ENCODE measurements around the gene ZNF423.
"Not testable (repeated sequence)": the region's sequence is repeated elsewhere in the genome, so short reads cannot be mapped to it uniquely, and the experiment has no call there.

Gene ZNF423

DNA sequence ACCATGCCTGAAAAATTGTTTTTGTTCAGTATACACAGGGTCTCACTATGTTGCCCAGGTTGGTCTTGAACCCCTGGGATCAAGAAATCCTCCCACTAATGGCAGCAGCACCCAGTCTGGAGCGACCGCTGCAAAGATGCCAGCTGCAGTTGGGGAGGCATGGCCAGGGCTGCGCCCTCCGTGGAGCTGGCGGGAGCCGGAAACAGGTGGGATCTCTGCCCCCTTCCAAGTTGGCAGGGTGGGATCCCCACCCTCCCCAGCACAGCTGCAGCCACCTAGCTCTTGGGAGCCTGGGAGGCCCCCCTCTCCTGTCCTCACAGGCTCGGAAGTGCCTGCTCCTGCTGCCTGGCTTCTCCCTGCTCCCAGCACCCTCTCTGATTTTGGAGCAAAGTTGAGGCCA lies 176.8 kb downstream of the ZNF423 start:
- DNase-seq (ENCODE audit: low spot score) = no peak
- TF ChIP-seq, protein P1, sequence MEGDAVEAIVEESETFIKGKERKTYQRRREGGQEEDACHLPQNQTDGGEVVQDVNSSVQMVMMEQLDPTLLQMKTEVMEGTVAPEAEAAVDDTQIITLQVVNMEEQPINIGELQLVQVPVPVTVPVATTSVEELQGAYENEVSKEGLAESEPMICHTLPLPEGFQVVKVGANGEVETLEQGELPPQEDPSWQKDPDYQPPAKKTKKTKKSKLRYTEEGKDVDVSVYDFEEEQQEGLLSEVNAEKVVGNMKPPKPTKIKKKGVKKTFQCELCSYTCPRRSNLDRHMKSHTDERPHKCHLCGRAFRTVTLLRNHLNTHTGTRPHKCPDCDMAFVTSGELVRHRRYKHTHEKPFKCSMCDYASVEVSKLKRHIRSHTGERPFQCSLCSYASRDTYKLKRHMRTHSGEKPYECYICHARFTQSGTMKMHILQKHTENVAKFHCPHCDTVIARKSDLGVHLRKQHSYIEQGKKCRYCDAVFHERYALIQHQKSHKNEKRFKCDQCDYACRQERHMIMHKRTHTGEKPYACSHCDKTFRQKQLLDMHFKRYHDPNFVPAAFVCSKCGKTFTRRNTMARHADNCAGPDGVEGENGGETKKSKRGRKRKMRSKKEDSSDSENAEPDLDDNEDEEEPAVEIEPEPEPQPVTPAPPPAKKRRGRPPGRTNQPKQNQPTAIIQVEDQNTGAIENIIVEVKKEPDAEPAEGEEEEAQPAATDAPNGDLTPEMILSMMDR (IDR thresholded peaks at IDR 0.05; ENCODE audit: borderline replicate concordance, control extremely low read depth, extremely low read depth, insufficient read depth, missing control alignments) = no peak
- in situ Hi-C loops (cut with MboI; ENCODE audit: low sequenced_read_pairs, unreplicated experiment) = no loop called here

DNA sequence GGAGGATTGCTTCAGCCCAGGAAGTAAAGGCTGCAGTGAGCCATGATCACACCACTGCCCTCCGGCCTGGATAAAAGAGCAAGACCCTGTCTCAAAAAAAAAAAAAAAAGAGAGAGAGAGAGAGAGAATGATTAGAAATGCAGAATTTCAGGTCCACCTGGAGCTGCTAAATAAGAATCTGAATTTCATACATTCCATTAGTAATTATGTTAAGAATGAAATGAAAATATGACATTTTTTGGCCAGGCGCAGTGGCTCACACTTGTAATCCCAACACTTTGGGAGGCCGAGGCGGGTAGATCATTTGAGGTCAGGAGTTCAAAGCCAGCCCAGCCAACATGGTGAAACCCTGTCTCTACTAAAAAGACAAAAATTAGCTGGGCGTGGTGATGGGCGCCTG lies 178.3 kb downstream of the ZNF423 start:
- in situ Hi-C loops (cut with MboI; ENCODE audit: low sequenced_read_pairs, unreplicated experiment) = not testable (repeated sequence)

DNA sequence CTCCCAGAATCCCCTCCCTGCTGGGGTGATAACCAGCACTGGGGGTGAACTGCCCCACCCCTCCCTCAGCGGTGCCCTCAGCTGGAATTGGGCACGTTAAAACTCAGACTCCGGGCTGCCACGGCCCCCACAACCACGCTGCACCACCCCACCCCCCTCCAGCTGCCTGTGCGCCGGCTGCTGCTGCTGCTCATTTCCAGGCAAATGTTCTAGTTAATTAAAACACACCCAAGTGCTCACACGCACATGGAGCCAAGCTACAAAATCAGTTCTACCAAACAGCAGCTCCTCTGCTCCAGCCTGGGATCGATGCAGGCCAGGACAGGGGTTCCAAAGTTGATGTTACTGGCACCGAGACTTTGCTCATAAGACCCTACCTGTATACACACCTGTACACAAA lies 180.5 kb downstream of the ZNF423 start:
- in situ Hi-C loops (cut with MboI; ENCODE audit: low sequenced_read_pairs, unreplicated experiment) = no loop called here
- TF ChIP-seq, protein P1 (IDR thresholded peaks at IDR 0.05; ENCODE audit: borderline replicate concordance, control extremely low read depth, extremely low read depth, insufficient read depth, missing control alignments) = no peak
- no peak for DNase-seq (ENCODE audit: low spot score)

More for the DNA sequence above, 178.3 kb downstream of the ZNF423 start:
- DNase-seq (ENCODE audit: low spot score) = not testable (repeated sequence)

DNA sequence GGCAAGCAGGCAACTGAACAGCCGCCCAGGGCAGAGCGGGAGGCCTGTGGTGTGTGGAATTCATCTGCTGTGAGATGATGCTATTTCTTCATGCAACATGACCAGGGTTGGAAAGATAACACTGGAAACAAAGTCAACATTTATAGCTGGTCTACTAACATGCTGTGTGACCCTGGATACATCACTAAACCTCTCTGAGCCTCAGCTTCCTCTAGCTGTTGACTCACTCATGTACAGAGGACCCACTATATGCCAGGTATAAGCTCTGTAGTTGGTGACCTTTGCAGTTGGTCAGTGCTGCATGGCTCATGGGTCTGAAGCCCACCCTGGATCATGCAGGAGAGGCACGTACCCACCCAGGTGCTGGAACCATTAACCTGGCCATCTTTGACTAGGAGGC lies 180.9 kb downstream of the ZNF423 start:
- no peak for DNase-seq (ENCODE audit: low spot score)
- TF ChIP-seq, protein P1 (IDR thresholded peaks at IDR 0.05; ENCODE audit: borderline replicate concordance, control extremely low read depth, extremely low read depth, insufficient read depth, missing control alignments) = no peak
- in situ Hi-C loops (cut with MboI; ENCODE audit: low sequenced_read_pairs, unreplicated experiment) = no loop called here

DNA sequence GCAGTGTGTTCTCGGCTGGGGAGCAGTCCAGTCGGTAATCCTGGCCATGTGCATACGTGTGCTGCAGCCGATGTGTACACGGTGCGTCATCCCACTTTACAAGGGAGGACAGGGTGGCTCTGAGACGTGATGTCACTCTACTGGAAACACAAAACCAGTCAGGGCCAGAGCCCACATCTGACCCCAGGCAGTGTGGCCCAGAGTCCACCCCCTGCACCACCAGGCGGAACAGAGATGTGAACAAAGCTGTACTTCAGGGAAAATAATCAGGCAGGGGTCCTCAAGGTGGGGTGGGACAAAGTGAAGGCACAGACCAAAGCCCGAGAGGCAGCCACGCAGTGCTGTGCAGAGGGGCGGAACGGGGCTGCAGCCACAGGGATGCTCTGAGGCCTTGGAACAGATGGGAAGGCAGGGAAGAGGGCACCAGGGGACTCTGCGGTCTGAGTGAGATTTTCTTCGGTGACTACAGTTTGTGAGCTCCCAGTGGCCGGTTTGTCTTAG lies 181.5 kb downstream of the ZNF423 start:
- no peak for DNase-seq (ENCODE audit: low spot score)
- TF ChIP-seq, protein P1 (IDR thresholded peaks at IDR 0.05; ENCODE audit: borderline replicate concordance, control extremely low read depth, extremely low read depth, insufficient read depth, missing control alignments) = no peak
- in situ Hi-C loops (cut with MboI; ENCODE audit: low sequenced_read_pairs, unreplicated experiment) = no loop called here

DNA sequence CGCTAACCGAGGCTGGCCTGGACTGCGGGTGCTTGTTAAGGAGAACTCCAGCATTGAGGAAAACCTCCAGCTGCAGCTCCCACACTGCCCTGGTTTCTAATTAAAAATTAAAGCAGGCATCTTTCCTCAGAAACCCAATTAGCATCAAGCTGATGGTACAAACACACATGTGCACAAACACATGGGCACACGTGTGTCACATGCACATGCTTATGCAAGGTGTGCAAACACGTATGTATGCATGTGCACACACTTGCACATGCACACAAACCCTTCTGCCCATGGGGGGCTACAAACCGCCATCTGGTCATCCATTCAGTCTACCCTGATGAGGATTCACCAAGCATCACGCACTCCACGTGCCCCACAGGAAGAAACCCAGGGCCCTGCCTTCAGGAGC lies 182.5 kb downstream of the ZNF423 start:
- TF ChIP-seq, protein P1 (IDR thresholded peaks at IDR 0.05; ENCODE audit: borderline replicate concordance, control extremely low read depth, extremely low read depth, insufficient read depth, missing control alignments) = no peak
- in situ Hi-C loops (cut with MboI; ENCODE audit: low sequenced_read_pairs, unreplicated experiment) = no loop called here
- DNase-seq (ENCODE audit: low spot score) = no peak

DNA sequence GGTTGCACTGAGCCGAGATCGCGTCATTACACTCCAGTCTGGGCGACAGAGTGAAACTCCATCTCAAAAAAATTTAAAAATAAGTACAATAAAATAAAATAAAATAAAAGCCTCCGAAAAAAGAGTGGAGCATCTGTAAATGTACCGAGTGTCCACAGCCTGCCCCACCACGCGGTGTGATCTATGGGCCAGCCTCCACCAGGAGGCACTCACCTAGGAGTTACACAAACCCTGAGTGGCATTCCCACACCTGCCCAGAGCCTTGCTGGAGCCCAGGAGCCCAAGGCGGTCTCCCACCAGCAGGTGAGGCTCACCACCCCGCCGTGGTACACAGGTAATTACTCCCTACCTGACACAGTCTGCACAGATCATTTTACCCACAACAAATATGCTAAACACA lies 183.2 kb downstream of the ZNF423 start:
- TF ChIP-seq, protein P1 (IDR thresholded peaks at IDR 0.05; ENCODE audit: borderline replicate concordance, control extremely low read depth, extremely low read depth, insufficient read depth, missing control alignments) = no peak
- no peak for DNase-seq (ENCODE audit: low spot score)

More for the DNA sequence above, 183.2 kb downstream of the ZNF423 start:
- in situ Hi-C loops (cut with MboI; ENCODE audit: low sequenced_read_pairs, unreplicated experiment) = no loop called here
